Liver (tissue), 9 donors: ENCODE measurements around the gene YIPF4. TPM values are rescaled to one million over a fixed set of nuclear protein-coding genes. Genes with fewer than 3 reads are reported as not detected.

Source experiments
- DNase-seq: peaks from one replicate; pipeline ENCODE4 v3.0.0-alpha.2; 2017; ENCODE audit warnings: low spot score
- H3K27ac ChIP-seq, 2 donors: one replicate each; pipeline ENCODE4 v1.7.0; 2013; ENCODE audit warnings: inconsistent platforms in 2 of 2, low read length in 2 of 2, control low read depth in 1 of 2, low read depth in 1 of 2, mild to moderate bottlenecking in 1 of 2
- H3K27me3 ChIP-seq, 4 donors: one replicate each; pipeline versions ENCODE4 v1.6.1 to v1.7.0; 2013; ENCODE audit warnings: low read length in 3 of 4, inconsistent platforms in 1 of 4, mild to moderate bottlenecking in 1 of 4, moderate library complexity in 1 of 4; ENCODE audit not compliant: control insufficient read depth in 4 of 4, insufficient read depth in 4 of 4
- H3K36me3 ChIP-seq, 4 donors: one replicate each; pipeline versions ENCODE4 v1.6.1 to v1.7.0; 2013; ENCODE audit warnings: low read length in 3 of 4, mild to moderate bottlenecking in 3 of 4, low read depth in 1 of 4, moderate library complexity in 1 of 4; ENCODE audit not compliant: control insufficient read depth in 4 of 4, insufficient read depth in 3 of 4
- H3K4me1 ChIP-seq, 4 donors: one replicate each; pipeline versions ENCODE4 v1.6.1 to v1.7.0; 2013; ENCODE audit warnings: low read length in 3 of 4, mild to moderate bottlenecking in 3 of 4, moderate library complexity in 1 of 4; ENCODE audit not compliant: control insufficient read depth in 4 of 4, insufficient read depth in 4 of 4
- H3K4me3 ChIP-seq, 3 donors: one replicate each; pipeline versions ENCODE4 v1.6.1 to v1.7.0; 2013; ENCODE audit warnings: low read length in 3 of 3, control low read depth in 1 of 3, low read depth in 1 of 3, mild to moderate bottlenecking in 1 of 3
- H3K9ac ChIP-seq, 2 donors: one replicate each; pipeline ENCODE4 v1.7.0; 2013; ENCODE audit warnings: low read length in 2 of 2, mild to moderate bottlenecking in 2 of 2, moderate library complexity in 2 of 2, control low read depth in 1 of 2, low read depth in 1 of 2
- H3K9me3 ChIP-seq, 4 donors: one replicate each; pipeline versions ENCODE4 v1.6.1 to v1.7.0; 2013; ENCODE audit warnings: low read length in 3 of 4; ENCODE audit not compliant: control insufficient read depth in 4 of 4
- ATF3 ChIP-seq: IDR thresholded peaks from 2 replicates; pipeline ENCODE4 v1.6.1; 2016; ENCODE audit warnings: antibody characterized with exemption
- CTCF ChIP-seq: fragments of 150-350 bp; IDR thresholded peaks from 2 replicates; pipeline ENCODE4 v1.5.1; 2017; ENCODE audit warnings: improper control_type of control experiment, low read depth, low read length; ENCODE audit not compliant: missing input control
- EGR1 ChIP-seq, 2 donors: IDR thresholded peaks; 2 replicates each; pipeline ENCODE4 v1.6.1; 2016 to 2018; ENCODE audit warnings: antibody characterized with exemption in 2 of 2, low read depth in 2 of 2
- FOXA1 ChIP-seq: IDR thresholded peaks from 2 replicates; pipeline ENCODE4 v1.6.1; 2016; ENCODE audit warnings: antibody characterized with exemption
- FOXA2 ChIP-seq: IDR thresholded peaks from 2 replicates; pipeline ENCODE4 v1.6.1; 2016; ENCODE audit warnings: antibody characterized with exemption
- GABPA ChIP-seq, 2 donors: IDR thresholded peaks in 1 of 2; conservative IDR thresholded peaks in 1 of 2; 2 replicates each; pipeline ENCODE4 v1.6.1; 2016; ENCODE audit warnings: antibody characterized with exemption in 2 of 2, mild to moderate bottlenecking in 1 of 2, moderate library complexity in 1 of 2
- HNF4A ChIP-seq, 2 donors: conservative IDR thresholded peaks; 2 replicates each; pipeline ENCODE4 v1.6.1; 2016; ENCODE audit warnings: antibody characterized with exemption in 2 of 2, mild to moderate bottlenecking in 2 of 2
- HNF4G ChIP-seq: IDR thresholded peaks from 2 replicates; pipeline ENCODE4 v1.6.1; 2016; ENCODE audit warnings: antibody characterized with exemption
- JUND ChIP-seq, 2 donors: IDR thresholded peaks; 2 replicates each; pipeline ENCODE4 v1.6.1; 2016; ENCODE audit warnings: antibody characterized with exemption in 2 of 2
- MAX ChIP-seq: IDR thresholded peaks from 2 replicates; pipeline ENCODE4 v1.6.1; 2016; ENCODE audit warnings: antibody characterized with exemption
- NR2F2 ChIP-seq: IDR thresholded peaks from 2 replicates; pipeline ENCODE4 v1.6.1; 2016; ENCODE audit warnings: antibody characterized with exemption
- RAD21 ChIP-seq, 2 donors: IDR thresholded peaks; 2 replicates each; pipeline ENCODE4 v1.6.1; 2016; ENCODE audit warnings: antibody characterized with exemption in 2 of 2, mild to moderate bottlenecking in 2 of 2
- REST ChIP-seq: IDR thresholded peaks from 2 replicates; pipeline ENCODE4 v1.6.1; 2016; ENCODE audit warnings: antibody characterized with exemption, mild to moderate bottlenecking
- RXRA ChIP-seq, 2 donors: IDR thresholded peaks; 2 replicates each; pipeline ENCODE4 v1.6.1; 2017 to 2018; ENCODE audit warnings: antibody characterized with exemption in 2 of 2, mild to moderate bottlenecking in 1 of 2
- SP1 ChIP-seq: IDR thresholded peaks from 2 replicates; pipeline ENCODE4 v1.6.1; 2018; ENCODE audit warnings: antibody characterized with exemption, mild to moderate bottlenecking
- TAF1 ChIP-seq: conservative IDR thresholded peaks from 2 replicates; pipeline ENCODE4 v1.6.1; 2016; ENCODE audit warnings: antibody characterized with exemption, mild to moderate bottlenecking
- YY1 ChIP-seq: IDR thresholded peaks from 2 replicates; pipeline ENCODE4 v1.6.1; 2016; ENCODE audit warnings: antibody characterized with exemption, mild to moderate bottlenecking
- ZBTB33 ChIP-seq: IDR thresholded peaks from 2 replicates; pipeline ENCODE4 v1.6.1; 2016; ENCODE audit warnings: antibody characterized with exemption
- WGBS: extraction: QIAGEN DNeasy Blood & Tissue Kit; methylation state at CpG from one replicate; pipeline ENCODE4 v1.1.7; 2013; 5-methylcytosine and 5-hydroxymethylcytosine counted together
- polyA plus RNA-seq, 2 donors: library from polyadenylated mRNA; stranded (reverse) in 1 of 2; unstranded in 1 of 2; fragments of 200-250 nt in 1 of 2; fragments of >200 nt in 1 of 2; fragmentation: Nextera tagmentation in 1 of 2; extraction: Ambion mirVana in 1 of 2; gene quantifications; one replicate each; pipeline versions ENCODE4 v1.2.1 to v1.2.3, GENCODE V29; 2013 to 2015
- total RNA-seq, 2 donors: library from RNA; depleted of rRNA; stranded (reverse); fragments of >200 nt; gene quantifications; one replicate each; pipeline ENCODE4 v1.2.3, GENCODE V29; 2014
- donor health status: healthy.
- donor health status: healthy.
- donor health status: healthy.
- donor health status: healthy.
- donor health status: healthy.

The YIPF4 gene
- total and polyA plus RNA-seq, 4 donors, result 11.6 to 38.4 (median 14.4) TPM

GRCh38 chr2:32260376-32260775 is 17.3 kb upstream of the YIPF4 start:
- no peaks in the 10 kb centered on the region for H3K27me3 ChIP-seq
- H3K9me3 ChIP-seq, result no peaks in the 10 kb centered on the region
- H3K4me1 ChIP-seq, result no peaks in the 10 kb centered on the region
- no peak overlapping the region for H3K27ac ChIP-seq
- no peaks in the 10 kb centered on the region for H3K36me3 ChIP-seq
- no peak overlapping the region for H3K9ac ChIP-seq
- DNase-seq, result no peak
- 83% methylated on average over 2 of the region's 2 CpGs for WGBS
- H3K4me3 ChIP-seq, result no peak overlapping the region
- TF ChIP-seq RAD21 (IDR thresholded peaks at IDR 0.05) (no peak), NR2F2 (no peak), SP1 (no peak), JUND (IDR thresholded peaks at IDR 0.05) (no peak), EGR1 (IDR thresholded peaks at IDR 0.05; ENCODE audit: low read depth in 2 of 2) (no peak), YY1 (no peak), HNF4A (conservative IDR thresholded peaks at IDR 0.05) (no peak), TAF1 (no peak), ATF3 (no peak), MAX (no peak), HNF4G (no peak), REST (no peak)

- WGBS, result 85% methylated on average over 3 of the region's 3 CpGs
- Histone ChIP-seq H3K9me3 (no peaks in the 10 kb centered on the region), H3K27me3 (no peaks in the 10 kb centered on the region), H3K4me3 (no peak overlapping the region), H3K4me1 (no peaks in the 10 kb centered on the region), H3K9ac (no peak overlapping the region), H3K36me3 (no peaks in the 10 kb centered on the region), H3K27ac (peak overlapping the region in 1 of 2 donors; percentile 18)
- TF ChIP-seq MAX, result no peak
- no peak for TF ChIP-seq SP1
- TF ChIP-seq TAF1, result no peak
- TF ChIP-seq FOXA1, result no peak
- TF ChIP-seq ATF3, result no peak
- TF ChIP-seq EGR1 (IDR thresholded peaks at IDR 0.05; ENCODE audit: low read depth in 2 of 2), result no peak
- no peak for TF ChIP-seq CTCF
- TF ChIP-seq HNF4G, result no peak
- TF ChIP-seq HNF4A (conservative IDR thresholded peaks at IDR 0.05), result no peak
- no peak for TF ChIP-seq ZBTB33
- no peak for TF ChIP-seq JUND (IDR thresholded peaks at IDR 0.05)
- TF ChIP-seq GABPA (IDR thresholded peaks at IDR 0.05 in 1 of 2, conservative IDR thresholded peaks at IDR 0.05 in 1 of 2), result no peak
- TF ChIP-seq NR2F2, result no peak
- no peak for TF ChIP-seq RAD21 (IDR thresholded peaks at IDR 0.05)
- no peak for TF ChIP-seq YY1
- TF ChIP-seq FOXA2, result no peak
- no peak for TF ChIP-seq REST
- no peak for TF ChIP-seq RXRA (IDR thresholded peaks at IDR 0.05)
- DNase-seq, result no peak
Measured at GRCh38 chr2:32262105-32262504, 15.6 kb upstream of the YIPF4 start.
